ENCODE results near the gene FGFR2. TPM values are rescaled to one million over a fixed set of nuclear protein-coding genes. Genes with fewer than 3 reads are reported as not detected.

The FGFR2 gene
- total and polyA plus RNA-seq, 2 of the 4 experiments (the other 2 are of a cell fraction), result not detected

DNA sequence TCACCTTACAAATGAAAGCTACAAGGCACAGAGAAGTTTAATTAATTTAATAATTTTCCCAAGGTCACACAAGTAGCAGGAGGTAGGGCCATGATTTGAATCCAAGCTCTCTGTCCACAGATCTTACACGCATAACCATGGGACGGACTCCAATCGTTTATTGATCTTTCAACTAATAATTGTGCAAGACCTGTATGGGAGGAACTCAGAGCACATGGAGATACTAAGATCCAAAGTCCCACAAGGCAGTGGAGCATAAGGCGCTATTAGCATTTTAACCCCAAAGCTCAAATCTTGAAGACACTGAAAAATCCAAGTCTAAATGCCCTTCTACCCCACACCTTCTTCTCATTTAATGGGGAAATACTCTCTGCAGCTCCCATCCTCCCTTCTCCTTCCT is 143.5 kb downstream of the FGFR2 start:
- DNase-seq, result no peak
- no peak overlapping the region for H3K23ac ChIP-seq (ENCODE audit: low read depth, low read length)
- POLR2A ChIA-PET (ENCODE audit: unreplicated experiment), result no interaction called here
- H4K20me1 ChIP-seq (ENCODE audit: insufficient read depth, low read length), result no peaks in the 10 kb centered on the region
- H3K4me2 ChIP-seq (ENCODE audit: low read depth, low read length), result no peak overlapping the region
- H3K4me1 ChIP-seq (ENCODE audit: control insufficient read depth, insufficient read depth, low read length), result no peaks in the 10 kb centered on the region
- H3K9me3 ChIP-seq (ENCODE audit: control insufficient read depth, insufficient read depth, low read length), result peaks cover 35% of the 10 kb centered on the region
- BruUV-seq (replicated peaks), result no TSS peak
- dilution Hi-C loops (cut with HindIII; ENCODE audit: low sequenced_read_pairs, unreplicated experiment) (no loop called here), intact Hi-C loops (cut with micrococcal nuclease) (no loop called here), in situ Hi-C loops (cut with MboI; ENCODE audit: low sequenced_read_pairs) (no loop called here)
- no peak overlapping the region for H4K8ac ChIP-seq (ENCODE audit: low read depth in 2 of 2, low read length in 2 of 2)
- H3K18ac ChIP-seq (ENCODE audit: low read depth, low read length), result no peak overlapping the region
- H3K27ac ChIP-seq (ENCODE audit: insufficient read depth, low read length), result no peak overlapping the region
- no peak overlapping the region for H2AK9ac ChIP-seq (replicated peaks; ENCODE audit: low read depth, low read length, poor library complexity)
- no peaks in the 10 kb centered on the region for H3K36me3 ChIP-seq (ENCODE audit: control insufficient read depth, insufficient read depth, low read length)
- no peak overlapping the region for H3K56ac ChIP-seq (ENCODE audit: extremely low read depth, insufficient read depth, low read length)
- no peak overlapping the region for H2AFZ ChIP-seq (replicated peaks; ENCODE audit: low read length, poor library complexity)
- no peak overlapping the region for H2BK120ac ChIP-seq (ENCODE audit: low read depth, low read length)
- H2BK5ac ChIP-seq (ENCODE audit: low read depth, low read length, poor library complexity, severe bottlenecking), result no peak overlapping the region
- H3K4ac ChIP-seq (ENCODE audit: low read depth, low read length), result no peak overlapping the region
- H2BK15ac ChIP-seq (ENCODE audit: low read depth, low read length), result no peak overlapping the region
- H3K14ac ChIP-seq (replicated peaks; ENCODE audit: low read depth, low read length), result no peak overlapping the region
- H2BK20ac ChIP-seq (ENCODE audit: low read depth, low read length), result no peak overlapping the region
- no peak overlapping the region for H4K5ac ChIP-seq (ENCODE audit: low read depth, low read length)
- CTCF ChIA-PET, result no interaction called here
- WGBS, 2 experiments (ENCODE audit: extremely low coverage in 2 of 2, insufficient read length in 1 of 2), result no CpG with 5 or more reads among the region's 4 CpGs
- no peak overlapping the region for H3K4me3 ChIP-seq (ENCODE audit: insufficient read depth, low read depth, low read length)
- no peaks in the 10 kb centered on the region for H3K9me1 ChIP-seq (ENCODE audit: insufficient read depth, low read length)
- H4K91ac ChIP-seq (ENCODE audit: insufficient read depth, low read depth, low read length), result no peak overlapping the region
- H3K9ac ChIP-seq (ENCODE audit: low read depth, low read length), result no peak overlapping the region
- H3K79me1 ChIP-seq (ENCODE audit: low read depth in 1 of 2, low read length in 2 of 2), result no peaks in the 10 kb centered on the region
- no peak for ATAC-seq (ENCODE audit: low read depth)
- H3K27me3 ChIP-seq (ENCODE audit: control insufficient read depth, insufficient read depth, low read length), result no peaks in the 10 kb centered on the region
- no peak overlapping the region for H2AK5ac ChIP-seq (ENCODE audit: low read depth, low read length)
- no peak for TF ChIP-seq MAFK (IDR thresholded peaks at IDR 0.05; ENCODE audit: low read depth, low read length)
- TF ChIP-seq NFE2L2 (IDR thresholded peaks at IDR 0.05; ENCODE audit: low read depth, low read length), result no peak
- no peak for TF ChIP-seq MXI1 (IDR thresholded peaks at IDR 0.05; ENCODE audit: borderline replicate concordance, low read depth, low read length)
- no peak for TF ChIP-seq RFX5 (IDR thresholded peaks at IDR 0.05; ENCODE audit: low read depth, low read length)
- no peak for TF ChIP-seq CHD1 (IDR thresholded peaks at IDR 0.05; ENCODE audit: low read depth, low read length)
- TF ChIP-seq FOS (IDR thresholded peaks at IDR 0.05; ENCODE audit: low read depth, low read length), result no peak
- no peak for TF ChIP-seq CEBPB (IDR thresholded peaks at IDR 0.05; ENCODE audit: low read depth, low read length)
- TF ChIP-seq, protein P1, sequence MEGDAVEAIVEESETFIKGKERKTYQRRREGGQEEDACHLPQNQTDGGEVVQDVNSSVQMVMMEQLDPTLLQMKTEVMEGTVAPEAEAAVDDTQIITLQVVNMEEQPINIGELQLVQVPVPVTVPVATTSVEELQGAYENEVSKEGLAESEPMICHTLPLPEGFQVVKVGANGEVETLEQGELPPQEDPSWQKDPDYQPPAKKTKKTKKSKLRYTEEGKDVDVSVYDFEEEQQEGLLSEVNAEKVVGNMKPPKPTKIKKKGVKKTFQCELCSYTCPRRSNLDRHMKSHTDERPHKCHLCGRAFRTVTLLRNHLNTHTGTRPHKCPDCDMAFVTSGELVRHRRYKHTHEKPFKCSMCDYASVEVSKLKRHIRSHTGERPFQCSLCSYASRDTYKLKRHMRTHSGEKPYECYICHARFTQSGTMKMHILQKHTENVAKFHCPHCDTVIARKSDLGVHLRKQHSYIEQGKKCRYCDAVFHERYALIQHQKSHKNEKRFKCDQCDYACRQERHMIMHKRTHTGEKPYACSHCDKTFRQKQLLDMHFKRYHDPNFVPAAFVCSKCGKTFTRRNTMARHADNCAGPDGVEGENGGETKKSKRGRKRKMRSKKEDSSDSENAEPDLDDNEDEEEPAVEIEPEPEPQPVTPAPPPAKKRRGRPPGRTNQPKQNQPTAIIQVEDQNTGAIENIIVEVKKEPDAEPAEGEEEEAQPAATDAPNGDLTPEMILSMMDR (conservative IDR thresholded peaks at IDR 0.05; ENCODE audit: low read depth, low read length), result no peak
- no peak for TF ChIP-seq RCOR1 (IDR thresholded peaks at IDR 0.05; ENCODE audit: insufficient replicate concordance, low read length)
- no peak for TF ChIP-seq SMC3 (IDR thresholded peaks at IDR 0.05; ENCODE audit: low read depth, low read length)
- no peak for TF ChIP-seq BHLHE40 (IDR thresholded peaks at IDR 0.05; ENCODE audit: low read depth, low read length)
- TF ChIP-seq, protein P2, sequence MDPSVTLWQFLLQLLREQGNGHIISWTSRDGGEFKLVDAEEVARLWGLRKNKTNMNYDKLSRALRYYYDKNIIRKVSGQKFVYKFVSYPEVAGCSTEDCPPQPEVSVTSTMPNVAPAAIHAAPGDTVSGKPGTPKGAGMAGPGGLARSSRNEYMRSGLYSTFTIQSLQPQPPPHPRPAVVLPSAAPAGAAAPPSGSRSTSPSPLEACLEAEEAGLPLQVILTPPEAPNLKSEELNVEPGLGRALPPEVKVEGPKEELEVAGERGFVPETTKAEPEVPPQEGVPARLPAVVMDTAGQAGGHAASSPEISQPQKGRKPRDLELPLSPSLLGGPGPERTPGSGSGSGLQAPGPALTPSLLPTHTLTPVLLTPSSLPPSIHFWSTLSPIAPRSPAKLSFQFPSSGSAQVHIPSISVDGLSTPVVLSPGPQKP (IDR thresholded peaks at IDR 0.05; ENCODE audit: borderline replicate concordance, low read depth, low read length), result no peak
- TF ChIP-seq RAD21 (IDR thresholded peaks at IDR 0.05; ENCODE audit: low read length), result no peak

Data from IMR-90 (cell line).